SK-N-SH (cell line): Measurements from ENCODE around the gene LIX1. TPM values are rescaled to one million over a fixed set of nuclear protein-coding genes. Genes with fewer than 3 reads are reported as not detected.

Experiments
- CTCF ChIA-PET: fragments of 300-600, 350-600 bp; formaldehyde crosslinking; extraction: SDS; loops from one replicate; lab custom pipeline; 2021; lab: Yijun Ruan, JAX
- POLR2A ChIA-PET: fragments of 350-600 bp; sonication (Branson Sonifier 250); formaldehyde crosslinking; extraction: SDS; loops from one replicate; lab custom pipeline; 2020; ENCODE audit warnings: antibody characterized with exemption, inconsistent platforms; lab: Yijun Ruan, JAX
- DNase-seq: peaks from one replicate; pipeline ENCODE4 v3.0.0; 2012
- H2AFZ ChIP-seq: fragments of 200-600 bp; sonication (generic); 2 replicates; pipeline ENCODE4 v1.8.1; 2016; ENCODE audit warnings: antibody characterized with exemption, mild to moderate bottlenecking, low read depth
- H3F3A ChIP-seq: fragments of 200-600 bp; sonication (generic); replicated peaks from 2 replicates; pipeline ENCODE3; 2016; ENCODE audit warnings: antibody characterized with exemption, mild to moderate bottlenecking; ENCODE audit not compliant: insufficient read depth
- H3K27ac ChIP-seq, 2 experiments: fragments of 200-500 bp in 1 of 2; fragments of 200-600 bp in 1 of 2; sonication (Bioruptor generic) in 1 of 2; sonication (generic), shearing (Covaris generic) in 1 of 2; 2 replicates each; pipeline versions ENCODE4 v1.5.1 to v1.6.1; 2014 to 2016; ENCODE audit warnings: low read depth in 2 of 2, inconsistent platforms in 1 of 2, low read length in 1 of 2, mild to moderate bottlenecking in 1 of 2, mixed read lengths in 1 of 2
- H3K27me3 ChIP-seq: fragments of 200-600 bp; sonication (generic), shearing (Covaris generic); 2 replicates; pipeline ENCODE4 v1.6.1; 2016; ENCODE audit warnings: mixed run types; ENCODE audit not compliant: insufficient read depth
- H3K36me3 ChIP-seq, 2 experiments: fragments of 200-500 bp in 1 of 2; fragments of 200-600 bp in 1 of 2; sonication (Bioruptor generic) in 1 of 2; sonication (generic) in 1 of 2; replicated peaks in 1 of 2; 2 replicates each; pipeline versions ENCODE3 to v1.5.1; 2014 to 2016; ENCODE audit warnings: low read length in 1 of 2, mild to moderate bottlenecking in 1 of 2; ENCODE audit not compliant: insufficient read depth in 2 of 2, control insufficient read depth in 1 of 2
- H3K4me1 ChIP-seq, 2 experiments: fragments of 200-500 bp in 1 of 2; fragments of 200-600 bp in 1 of 2; sonication (Bioruptor generic) in 1 of 2; sonication (generic), shearing (Covaris generic) in 1 of 2; 2 replicates each; pipeline versions ENCODE4 v1.5.1 to v1.6.1; 2014 to 2016; ENCODE audit warnings: low read depth in 1 of 2, low read length in 1 of 2, mixed run types in 1 of 2; ENCODE audit not compliant: insufficient read depth in 2 of 2, control insufficient read depth in 1 of 2
- H3K4me2 ChIP-seq: fragments of 200-600 bp; sonication (generic), shearing (Covaris generic); 2 replicates; pipeline ENCODE4 v1.6.1; 2017; ENCODE audit warnings: mixed run types
- H3K4me3 ChIP-seq, 2 experiments: fragments of 200-500 bp in 1 of 2; fragments of 200-600 bp in 1 of 2; sonication (Bioruptor generic) in 1 of 2; sonication (generic), shearing (Covaris generic) in 1 of 2; 2 replicates each; pipeline versions ENCODE4 v1.5.1 to v1.8.1; 2014 to 2016; ENCODE audit warnings: low read depth in 2 of 2, inconsistent platforms in 1 of 2, low read length in 1 of 2, mild to moderate bottlenecking in 1 of 2, mixed read lengths in 1 of 2, moderate library complexity in 1 of 2
- H3K79me2 ChIP-seq: fragments of 200-600 bp; sonication (generic); 2 replicates; pipeline ENCODE4 v1.8.1; 2017; ENCODE audit warnings: mild to moderate bottlenecking; ENCODE audit not compliant: insufficient read depth
- H3K9ac ChIP-seq: fragments of 200-600 bp; sonication (generic); 2 replicates; pipeline ENCODE4 v1.6.1; 2017; ENCODE audit warnings: mixed run types
- H3K9me2 ChIP-seq: fragments of 200-600 bp; sonication (generic); 2 replicates; pipeline ENCODE4 v1.6.1; 2017; ENCODE audit warnings: mixed run types
- H3K9me3 ChIP-seq: fragments of 200-600 bp; sonication (generic); 2 replicates; pipeline ENCODE4 v1.6.1; 2017; ENCODE audit warnings: mixed run types, mild to moderate bottlenecking, moderate library complexity
- H4K20me1 ChIP-seq: fragments of 200-600 bp; sonication (generic); 2 replicates; pipeline ENCODE4 v1.6.1; 2017; ENCODE audit warnings: mild to moderate bottlenecking, mixed run types; ENCODE audit not compliant: insufficient read depth
- CTCF ChIP-seq: fragments of 200-600 bp; sonication (generic); IDR thresholded peaks from 2 replicates; pipeline ENCODE4 v1.6.1; 2017; ENCODE audit warnings: antibody characterized with exemption, mild to moderate bottlenecking, moderate library complexity
- ELF1 ChIP-seq: IDR thresholded peaks from 2 replicates; pipeline ENCODE4 v1.4.0; 2012
- EP300 ChIP-seq, 2 experiments: IDR thresholded peaks; 2 replicates each; pipeline versions ENCODE4 v1.4.0 to v1.6.1; 2012; ENCODE audit warnings: borderline replicate concordance in 1 of 2, low read depth in 1 of 2, low read length in 1 of 2
- EZH2phosphoT487 ChIP-seq: fragments of 200-600 bp; sonication (generic); IDR thresholded peaks from 2 replicates; pipeline ENCODE4 v1.6.1; 2017; ENCODE audit warnings: low read depth, mixed run types, mild to moderate bottlenecking, antibody characterized with exemption, moderate library complexity, borderline replicate concordance
- FOSL2 ChIP-seq: IDR thresholded peaks from 2 replicates; pipeline ENCODE4 v1.4.0; 2012; ENCODE audit warnings: low read depth, mild to moderate bottlenecking, moderate library complexity, borderline replicate concordance
- FOXM1 ChIP-seq: IDR thresholded peaks from 2 replicates; pipeline ENCODE4 v1.4.0; 2012; ENCODE audit warnings: low read depth, mild to moderate bottlenecking
- GABPA ChIP-seq: IDR thresholded peaks from 2 replicates; pipeline ENCODE4 v1.4.0; 2012; ENCODE audit warnings: low read depth, mild to moderate bottlenecking
- GATA2 ChIP-seq: sonication (generic); formaldehyde crosslinking; IDR thresholded peaks from 2 replicates; pipeline ENCODE4 v1.5.0; 2020; ENCODE audit warnings: mild to moderate bottlenecking, missing genetic modification reagents
- IRF3 ChIP-seq: fragments of 150-350 bp; IDR thresholded peaks from 2 replicates; pipeline ENCODE4 v1.6.1; 2016; ENCODE audit warnings: mild to moderate bottlenecking, low read depth, low read length
- MXI1 ChIP-seq: IDR thresholded peaks from 2 replicates; pipeline ENCODE4 v1.6.1; 2012; ENCODE audit warnings: mild to moderate bottlenecking, low read depth, low read length, improper control_type of control experiment
- NFIC ChIP-seq: IDR thresholded peaks from 2 replicates; pipeline ENCODE4 v1.4.0; 2012; ENCODE audit warnings: borderline replicate concordance
- PBX3 ChIP-seq: IDR thresholded peaks from 2 replicates; pipeline ENCODE4; 2012
- RAD21 ChIP-seq: IDR thresholded peaks from 2 replicates; pipeline ENCODE4 v1.6.1; 2012; ENCODE audit warnings: mild to moderate bottlenecking, low read length
- RCOR1 ChIP-seq: fragments of 150-350 bp; IDR thresholded peaks from 2 replicates; pipeline ENCODE4 v1.6.1; 2017; ENCODE audit warnings: antibody characterized with exemption, low read length
- RXRA ChIP-seq: IDR thresholded peaks from 2 replicates; pipeline ENCODE4 v1.4.0; 2012; ENCODE audit warnings: low read depth, mild to moderate bottlenecking, borderline replicate concordance
- SIN3A ChIP-seq: IDR thresholded peaks from 2 replicates; pipeline ENCODE4 v1.6.1; 2012; ENCODE audit warnings: low read depth, mild to moderate bottlenecking, low read length, moderate library complexity, borderline replicate concordance
- SMC3 ChIP-seq: IDR thresholded peaks from 2 replicates; pipeline ENCODE4 v1.6.1; 2012; ENCODE audit warnings: low read depth, low read length, improper control_type of control experiment
- TAF1 ChIP-seq: IDR thresholded peaks from 2 replicates; pipeline ENCODE4 v1.6.1; 2012; ENCODE audit warnings: low read depth, mild to moderate bottlenecking, low read length, moderate library complexity, borderline replicate concordance
- TCF12 ChIP-seq: IDR thresholded peaks from 2 replicates; pipeline ENCODE4 v1.4.0; 2012
- USF1 ChIP-seq: IDR thresholded peaks from 2 replicates; pipeline ENCODE4 v1.4.0; 2012; ENCODE audit warnings: low read depth, borderline replicate concordance
- USF2 ChIP-seq: fragments of 150-350 bp; IDR thresholded peaks from 2 replicates; pipeline ENCODE4 v1.6.1; 2017; ENCODE audit warnings: antibody characterized with exemption, low read length, low read depth, borderline replicate concordance
- WGBS: methylation state at CpG from one replicate; pipeline ENCODE4 v1.1.6; 2017; ENCODE audit warnings: low lambda C conversion rate; 5-methylcytosine and 5-hydroxymethylcytosine counted together
- polyA plus RNA-seq, 3 experiments: library from polyadenylated mRNA; depleted of rRNA; stranded (reverse); fragments of >200 nt; gene quantifications; 2 replicates each; pipeline ENCODE4 v1.2.3, GENCODE V29; 2012

The LIX1 gene
- polyA plus RNA-seq, 1 of the 3 experiments (the other 2 are of a cell fraction) = not detected

GRCh38 chr5:97088774-97089148 is 53.6 kb downstream of the LIX1 start:
- H3F3A ChIP-seq = no peaks in the 10 kb centered on the region
- H3K79me2 ChIP-seq = no peaks in the 10 kb centered on the region
- 70% methylated on average over 2 of the region's 2 CpGs for WGBS
- no peaks in the 10 kb centered on the region for H3K9me2 ChIP-seq
- no peaks in the 10 kb centered on the region for H3K36me3 ChIP-seq
- no peak overlapping the region for H2AFZ ChIP-seq
- no peak for TF ChIP-seq SMC3
- TF ChIP-seq RAD21 = no peak
- no peaks in the 10 kb centered on the region for H4K20me1 ChIP-seq
- CTCF ChIA-PET = interaction anchor here (0.6 kb wide), 1 partner anchor 475 kb away, joined by 3 read pairs; no protein-coding TSS in a partner anchor
- H3K9me3 ChIP-seq = no peaks in the 10 kb centered on the region
- H3K27me3 ChIP-seq = no peaks in the 10 kb centered on the region
- no peak overlapping the region for H3K4me2 ChIP-seq
- H3K4me3 ChIP-seq = no peak overlapping the region
- no peaks in the 10 kb centered on the region for H3K4me1 ChIP-seq
- no peak overlapping the region for H3K9ac ChIP-seq
- POLR2A ChIA-PET = no interaction called here
- no peak overlapping the region for H3K27ac ChIP-seq
- DNase-seq = no peak

- DNase-seq = no peak
- Histone ChIP-seq H3K9ac (no peak overlapping the region), H3K4me2 (no peak overlapping the region), H3K79me2 (no peaks in the 10 kb centered on the region), H3K4me1 (no peaks in the 10 kb centered on the region), H4K20me1 (no peaks in the 10 kb centered on the region), H3K36me3 (no peaks in the 10 kb centered on the region), H3K9me3 (no peaks in the 10 kb centered on the region), H3K4me3 (no peak overlapping the region), H3K27ac (no peak overlapping the region), H2AFZ (no peak overlapping the region), H3F3A (no peaks in the 10 kb centered on the region), H3K27me3 (no peaks in the 10 kb centered on the region), H3K9me2 (no peaks in the 10 kb centered on the region)
- no peak for TF ChIP-seq USF2
- no peak for TF ChIP-seq SIN3A
- TF ChIP-seq USF1 = no peak
- TF ChIP-seq IRF3 = no peak
- TF ChIP-seq TCF12 = no peak
- TF ChIP-seq EZH2phosphoT487 = no peak
- TF ChIP-seq CTCF = no peak
- TF ChIP-seq NFIC = no peak
- no peak for TF ChIP-seq RXRA
- TF ChIP-seq EP300 (IDR thresholded peaks at IDR 0.05; ENCODE audit: borderline replicate concordance in 1 of 2, low read depth in 1 of 2, low read length in 1 of 2) = no peak
- no peak for TF ChIP-seq FOSL2
- no peak for TF ChIP-seq MXI1
- no peak for TF ChIP-seq GABPA
- TF ChIP-seq SMC3 = no peak
- no peak for TF ChIP-seq GATA2 (CRISPR knock-in tag)
- no peak for TF ChIP-seq FOXM1
- no peak for TF ChIP-seq ELF1
- TF ChIP-seq RCOR1 = no peak
- TF ChIP-seq PBX3 = no peak
- TF ChIP-seq TAF1 = no peak
- WGBS = 70% methylated on average over 4 of the region's 4 CpGs
- ChIA-PET CTCF (no interaction called here), POLR2A (interaction anchor here (0.6 kb wide), 1 partner anchor 910 kb away, joined by 3 read pairs; no protein-coding TSS in a partner anchor)
Measured at GRCh38 chr5:97087138-97087537, 55.3 kb downstream of the LIX1 start.
